ENCODE results near the gene MORF4L1.

DNA sequence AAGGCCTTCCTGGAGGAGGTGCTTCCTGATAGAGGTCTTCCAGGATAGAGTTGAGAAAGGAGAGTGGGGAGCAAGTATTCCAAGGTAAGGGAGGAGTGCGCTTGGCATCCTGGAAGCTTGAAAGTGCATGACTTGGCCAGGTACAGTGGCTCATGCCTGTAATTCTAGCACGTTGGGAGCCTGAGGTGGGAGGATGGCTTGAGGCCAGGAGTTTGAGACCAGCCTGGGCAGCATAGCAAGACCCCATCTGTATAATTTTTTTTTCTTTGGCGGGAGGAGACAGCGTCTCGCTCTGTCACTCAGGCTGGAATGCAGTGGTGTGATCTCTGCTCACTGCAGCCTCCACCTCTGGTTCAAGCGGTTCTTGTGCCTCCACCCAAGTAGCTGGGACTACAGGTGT, 19.2 kb upstream of the MORF4L1 start:
- TF ChIP-seq, protein P1, sequence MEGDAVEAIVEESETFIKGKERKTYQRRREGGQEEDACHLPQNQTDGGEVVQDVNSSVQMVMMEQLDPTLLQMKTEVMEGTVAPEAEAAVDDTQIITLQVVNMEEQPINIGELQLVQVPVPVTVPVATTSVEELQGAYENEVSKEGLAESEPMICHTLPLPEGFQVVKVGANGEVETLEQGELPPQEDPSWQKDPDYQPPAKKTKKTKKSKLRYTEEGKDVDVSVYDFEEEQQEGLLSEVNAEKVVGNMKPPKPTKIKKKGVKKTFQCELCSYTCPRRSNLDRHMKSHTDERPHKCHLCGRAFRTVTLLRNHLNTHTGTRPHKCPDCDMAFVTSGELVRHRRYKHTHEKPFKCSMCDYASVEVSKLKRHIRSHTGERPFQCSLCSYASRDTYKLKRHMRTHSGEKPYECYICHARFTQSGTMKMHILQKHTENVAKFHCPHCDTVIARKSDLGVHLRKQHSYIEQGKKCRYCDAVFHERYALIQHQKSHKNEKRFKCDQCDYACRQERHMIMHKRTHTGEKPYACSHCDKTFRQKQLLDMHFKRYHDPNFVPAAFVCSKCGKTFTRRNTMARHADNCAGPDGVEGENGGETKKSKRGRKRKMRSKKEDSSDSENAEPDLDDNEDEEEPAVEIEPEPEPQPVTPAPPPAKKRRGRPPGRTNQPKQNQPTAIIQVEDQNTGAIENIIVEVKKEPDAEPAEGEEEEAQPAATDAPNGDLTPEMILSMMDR (conservative IDR thresholded peaks at IDR 0.05; ENCODE audit: low read length), result no peak
- no peak for TF ChIP-seq EZH2phosphoT487 (IDR thresholded peaks at IDR 0.05; ENCODE audit: borderline replicate concordance)
